NCI-H2171 (cell line): ENCODE data around the gene RSL1D1.
"Not testable (repeated sequence)": the region's sequence is repeated elsewhere in the genome, so short reads cannot be mapped to it uniquely, and the experiment has no call there.

Experiments
- DNase-seq: peaks from one replicate; lab custom pipeline; 2025; lab: John Stamatoyannopoulos, UW

The RSL1D1 gene

DNA sequence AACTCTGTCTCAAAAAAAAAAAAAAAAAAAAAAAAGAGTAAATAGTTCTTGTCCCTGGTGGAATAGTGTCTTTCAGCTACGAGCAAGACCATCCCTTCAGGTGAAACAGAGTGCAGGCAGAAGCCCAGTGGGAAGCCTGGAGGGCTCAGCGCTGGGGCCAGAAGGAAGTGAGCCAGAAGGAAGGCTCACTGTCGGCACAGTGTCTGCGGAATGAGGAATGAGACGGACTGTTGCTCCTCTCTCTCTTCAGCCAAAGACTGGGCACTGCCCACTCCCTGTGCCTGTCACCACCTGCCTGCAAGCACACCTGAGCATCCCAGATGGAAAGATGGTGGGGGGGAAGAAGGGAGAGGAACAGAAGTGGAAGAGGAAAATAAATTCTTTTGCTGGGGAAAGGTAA is 7.5 kb downstream of the RSL1D1 start:
- no peak for DNase-seq

DNA sequence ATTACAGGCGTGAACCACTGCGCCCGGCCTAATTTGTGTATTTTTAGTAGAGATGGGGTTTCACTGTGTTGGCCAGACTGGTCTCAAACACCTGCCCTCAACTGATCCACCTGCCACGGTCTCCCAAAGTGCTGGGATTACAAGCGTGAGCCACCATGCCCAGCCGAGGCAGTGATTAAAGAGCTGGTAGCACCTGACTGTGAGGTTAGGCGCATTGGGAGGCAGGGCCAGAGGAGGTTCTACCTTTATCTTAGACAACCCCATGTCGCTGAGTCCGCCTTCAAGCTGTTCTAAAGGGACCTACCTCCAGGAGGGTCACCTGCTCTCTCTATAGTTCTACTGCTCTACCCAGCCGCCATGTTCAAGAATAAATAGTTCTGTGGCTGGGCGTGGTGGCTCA is 8.1 kb downstream of the RSL1D1 start:
- no peak for DNase-seq

DNA sequence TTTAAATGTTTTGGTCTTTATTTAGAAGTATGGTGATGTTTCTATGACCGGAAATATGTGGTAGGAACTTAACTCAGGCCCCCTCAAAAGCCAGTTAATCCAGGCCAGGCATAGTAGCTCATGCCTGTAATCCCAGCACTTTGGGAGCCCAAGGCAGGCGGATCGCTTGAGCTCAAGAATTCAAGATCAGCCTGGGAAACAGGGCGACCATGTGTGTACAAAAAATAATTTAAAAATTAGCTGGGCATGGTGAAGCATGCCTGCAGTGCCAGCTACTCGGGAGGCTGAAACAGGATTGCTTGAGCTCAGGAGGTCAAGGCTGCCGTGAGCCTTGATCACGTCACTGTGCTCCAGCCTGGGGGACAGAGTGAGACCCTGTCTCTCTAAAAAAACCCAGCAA is 10.3 kb downstream of the RSL1D1 start:
- DNase-seq: no peak

DNA sequence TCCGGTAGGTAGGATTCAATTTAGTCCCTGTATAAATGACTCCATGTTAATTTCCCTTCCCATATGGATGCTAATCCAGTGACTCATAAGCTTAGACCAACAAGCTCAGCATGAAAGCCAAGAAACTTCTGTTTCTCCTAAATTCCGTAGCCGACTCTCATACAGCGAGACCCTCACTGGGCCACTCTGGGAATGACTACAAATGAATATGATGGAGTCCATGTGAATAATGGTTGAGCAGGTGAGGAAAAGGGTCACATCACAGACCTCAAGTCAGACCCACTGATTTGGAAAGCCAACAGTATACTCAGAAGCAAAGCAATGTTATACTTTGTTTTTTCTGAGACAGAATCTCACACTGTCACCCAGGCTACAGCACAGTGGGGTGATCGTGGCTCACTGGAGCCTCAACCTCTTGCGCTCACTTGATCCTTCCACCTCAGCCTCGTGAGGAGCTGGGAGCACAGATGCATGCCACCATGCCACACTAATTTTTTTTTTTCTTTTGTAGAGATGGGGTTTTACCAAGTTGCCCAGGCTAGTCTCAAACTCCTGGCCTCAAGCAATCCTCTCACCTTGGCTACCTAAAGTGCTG is 14.6 kb downstream of the RSL1D1 start:
- no peak for DNase-seq

DNA sequence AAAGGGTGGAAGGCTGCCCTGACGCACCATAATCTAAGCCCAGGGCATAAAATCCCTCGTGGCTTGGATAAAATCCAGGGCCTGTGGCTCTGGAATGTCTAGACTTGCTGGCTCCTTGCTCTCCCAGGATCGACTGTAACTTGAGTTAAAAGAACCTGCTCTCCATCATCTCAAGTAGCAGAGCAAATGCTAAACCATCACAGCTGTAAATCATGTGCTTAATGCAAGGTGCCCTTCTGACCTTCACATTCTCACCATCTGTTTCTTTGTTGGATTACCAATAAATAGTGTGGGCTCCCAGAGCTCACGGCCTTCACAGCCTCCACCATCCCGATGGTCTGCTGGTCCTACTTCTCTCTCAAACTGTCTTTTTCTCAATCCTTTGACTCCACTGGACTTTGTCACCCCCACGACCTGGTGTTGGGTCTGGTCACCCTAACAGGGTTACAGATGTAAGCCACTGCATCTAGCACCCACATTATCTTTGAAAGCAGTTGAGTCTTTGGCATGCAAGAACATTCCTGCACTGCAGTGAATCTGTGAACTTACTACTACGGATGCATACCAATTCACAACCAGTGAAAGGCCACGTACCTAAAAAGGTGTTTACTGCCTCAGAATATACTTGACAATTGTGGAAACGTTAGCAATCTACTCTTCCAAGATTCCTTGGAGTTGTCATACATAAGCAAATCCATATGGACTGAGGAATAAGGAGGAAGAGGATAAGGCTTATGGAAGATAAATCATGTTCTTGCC is 15.3 kb downstream of the RSL1D1 start:
- peak; percentile 26 for DNase-seq

DNA sequence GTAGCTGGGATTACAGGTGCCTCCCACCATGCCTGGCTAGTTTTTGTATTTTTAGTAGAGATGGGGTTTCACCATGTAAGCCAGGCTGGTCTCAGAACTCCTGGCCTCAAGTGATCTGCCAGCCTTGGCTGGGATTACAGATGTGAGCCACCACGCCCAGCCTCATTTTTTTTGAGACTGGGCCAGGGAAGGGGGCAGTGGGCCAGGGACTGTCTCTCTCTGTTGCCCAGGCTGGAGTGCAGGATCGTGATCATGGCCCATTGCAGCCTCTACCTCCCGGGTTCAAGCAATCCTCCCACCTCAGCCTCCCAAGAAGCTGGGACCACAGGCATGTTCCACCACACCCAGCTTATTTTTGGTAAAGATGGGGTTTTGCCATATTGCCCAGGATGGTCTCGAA is 16.0 kb downstream of the RSL1D1 start:
- no peak for DNase-seq

DNA sequence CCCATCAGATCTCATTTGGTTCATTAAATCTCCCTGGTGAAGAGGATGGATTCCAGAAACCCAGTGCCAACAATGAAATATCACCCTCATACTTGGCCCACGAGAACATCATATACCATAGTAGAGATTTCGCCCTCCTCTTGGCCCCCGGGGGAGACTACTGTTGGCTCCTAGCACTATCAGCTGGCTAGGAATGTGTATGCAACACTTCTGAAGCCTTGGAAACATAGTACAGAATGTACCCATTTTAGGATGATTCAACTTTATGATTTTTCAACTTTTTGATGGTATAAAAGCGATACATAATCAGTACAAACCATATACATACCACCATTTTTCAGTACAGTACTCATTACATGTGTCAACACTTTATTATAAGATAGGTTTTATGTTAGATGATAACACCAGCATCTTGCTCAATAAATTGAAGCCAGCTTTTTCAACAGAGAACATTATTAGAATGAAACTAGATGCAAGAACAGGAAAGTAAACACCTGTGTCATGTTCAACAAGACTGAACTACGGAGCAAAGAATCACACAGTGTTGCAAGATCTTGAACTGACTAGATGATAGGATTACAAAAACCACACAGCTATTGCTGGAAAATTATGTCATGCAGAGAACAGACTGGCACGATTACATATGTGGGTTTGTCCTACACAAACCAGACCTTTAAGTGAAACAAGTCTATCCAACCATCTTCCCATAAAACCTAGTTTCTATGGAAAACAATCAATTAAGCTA is 17.2 kb downstream of the RSL1D1 start:
- DNase-seq: no peak

DNA sequence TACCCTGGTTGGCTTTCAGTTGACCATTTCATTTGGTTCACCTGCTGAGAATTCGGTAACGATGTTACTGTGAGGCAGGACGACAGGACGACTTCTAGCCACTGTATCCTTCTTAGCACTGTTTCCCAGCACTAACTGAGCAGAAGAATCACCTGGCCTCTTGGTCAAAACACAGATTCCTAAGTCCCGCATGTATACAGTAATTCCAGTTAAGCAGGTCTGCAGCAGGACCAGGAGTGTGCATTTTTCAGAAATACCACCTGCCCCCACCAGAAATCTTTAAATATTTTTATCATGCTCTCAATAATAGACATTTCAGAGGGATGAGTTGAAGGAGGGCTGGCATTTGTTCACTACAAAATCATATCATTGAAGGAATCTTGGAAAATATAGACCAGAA is 22.6 kb downstream of the RSL1D1 start:
- no peak for DNase-seq

DNA sequence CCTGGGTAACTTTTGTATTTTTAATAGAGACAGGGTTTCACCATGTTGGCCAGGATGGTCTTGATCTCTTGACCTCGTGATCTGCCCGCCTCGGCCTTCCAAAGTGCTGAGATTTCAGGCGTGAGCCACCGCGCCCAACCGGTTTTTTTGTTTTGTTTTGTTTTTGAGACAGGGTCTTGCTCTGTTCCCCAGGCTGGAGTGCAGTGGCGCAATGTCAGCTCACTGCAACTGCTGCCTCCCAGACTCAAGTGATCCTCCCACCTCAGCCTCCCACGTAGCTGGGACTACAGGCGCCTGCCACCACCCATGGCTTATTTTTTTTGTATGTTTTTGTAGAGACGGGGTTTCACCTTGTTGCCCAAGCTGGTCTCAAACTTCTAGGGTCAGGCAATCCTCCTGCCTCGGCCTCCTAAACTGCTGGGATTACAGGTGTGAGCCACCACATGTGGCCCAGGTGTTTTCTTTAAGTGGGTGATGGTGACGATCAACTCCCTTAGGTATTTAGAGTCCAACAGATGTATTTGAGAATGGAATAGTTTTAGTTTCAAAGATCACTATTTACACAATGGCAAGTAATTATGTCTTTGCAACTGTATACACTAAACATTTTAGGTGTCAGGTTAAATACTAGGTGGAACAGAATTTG is 25.7 kb downstream of the RSL1D1 start:
- DNase-seq: not testable (repeated sequence)

DNA sequence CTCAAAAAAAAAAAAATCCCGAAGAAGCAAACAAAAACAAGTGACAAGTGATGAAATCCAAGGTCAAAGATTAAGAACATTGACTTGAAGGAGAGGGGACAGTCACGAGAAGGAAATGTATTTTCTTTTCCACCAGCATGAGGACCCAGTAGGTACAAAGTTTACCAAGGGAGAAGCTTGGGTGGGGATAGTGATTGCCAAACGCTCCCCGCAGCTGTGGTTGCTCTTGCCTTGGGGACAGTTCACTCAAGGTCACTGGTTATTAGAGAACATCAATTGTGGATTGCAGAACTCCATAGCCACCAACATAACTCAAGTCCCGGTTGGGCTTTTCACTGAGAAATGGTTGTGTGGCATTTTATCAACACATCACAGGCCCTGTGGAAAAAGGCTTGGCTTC is 27.0 kb downstream of the RSL1D1 start:
- DNase-seq: no peak

DNA sequence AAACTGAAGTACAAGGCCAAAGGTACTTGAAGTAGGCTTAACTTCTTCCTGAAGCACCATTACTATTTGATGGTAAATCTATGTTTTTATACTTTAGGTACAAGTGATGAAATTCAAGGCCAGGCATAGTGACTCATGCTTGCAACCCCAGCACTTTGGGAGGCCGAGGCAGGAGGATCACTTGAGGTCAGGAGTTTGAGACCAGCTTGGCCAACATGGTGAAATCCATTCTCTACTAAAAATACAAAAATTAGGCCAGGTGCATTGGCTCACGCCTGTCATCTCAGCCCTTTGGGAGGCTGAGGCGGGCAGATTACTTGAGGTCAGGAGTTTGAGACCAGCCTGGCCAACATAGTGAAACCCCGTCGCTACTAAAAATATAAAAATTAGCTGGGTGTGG is 27.7 kb downstream of the RSL1D1 start:
- DNase-seq: not testable (repeated sequence)

DNA sequence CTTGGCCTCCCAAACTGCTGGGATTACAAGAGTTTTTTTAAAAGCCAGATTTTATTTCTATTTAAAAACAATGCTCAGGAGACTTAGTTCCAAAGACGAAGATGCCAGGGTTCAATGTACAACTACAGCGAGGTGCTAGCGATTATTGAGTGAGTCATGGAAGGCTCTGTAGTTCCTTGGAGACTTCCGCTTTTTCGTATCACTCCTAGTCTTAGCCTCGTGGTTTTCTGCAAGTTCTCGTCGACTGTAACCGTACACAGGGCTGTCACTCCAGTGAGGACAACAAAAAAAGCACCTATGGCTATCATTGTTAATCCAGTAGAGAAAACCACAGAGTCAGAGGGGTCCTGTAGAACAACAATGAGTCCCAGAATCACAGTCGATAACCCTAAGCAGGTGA is 31.5 kb downstream of the RSL1D1 start:
- DNase-seq: no peak

DNA sequence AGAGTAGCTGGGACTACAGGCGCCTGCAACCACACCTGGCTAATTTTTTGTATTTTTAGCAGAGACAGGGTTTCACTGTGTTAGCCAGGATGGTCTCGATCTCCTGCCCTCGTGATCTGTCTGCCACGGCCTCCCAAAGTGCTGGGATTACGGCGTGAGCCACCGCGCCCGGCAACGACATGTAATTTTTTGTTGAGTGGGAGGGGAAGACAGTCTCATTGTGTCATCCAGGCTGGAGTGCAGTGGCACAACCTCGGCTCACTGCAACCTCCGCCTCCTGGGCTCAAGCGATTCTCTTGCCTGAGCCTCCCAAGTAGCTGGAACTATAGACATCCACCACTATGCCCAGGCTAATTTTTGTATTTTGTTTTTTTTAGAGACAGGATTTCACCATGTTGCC is 32.4 kb downstream of the RSL1D1 start:
- not testable (repeated sequence) for DNase-seq

DNA sequence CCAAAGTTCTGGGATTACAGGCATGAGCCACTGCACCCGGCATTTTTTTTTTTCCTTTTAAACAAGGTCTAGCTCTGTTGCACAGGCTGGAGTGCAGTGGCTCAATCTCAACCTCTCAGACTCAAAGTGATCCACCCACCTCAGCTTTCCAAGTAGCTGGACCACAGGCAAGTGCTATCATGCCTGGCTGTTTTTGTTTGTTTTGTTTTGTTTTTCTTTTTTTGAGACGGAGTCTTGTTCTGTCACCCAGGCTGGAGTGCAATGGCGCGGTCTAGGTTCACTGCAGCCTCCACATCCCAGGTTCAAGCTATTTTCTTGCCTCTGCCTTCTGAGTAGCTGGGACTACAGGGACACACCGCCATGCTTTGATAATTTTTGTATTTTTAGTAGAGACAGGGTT is 35.2 kb downstream of the RSL1D1 start:
- DNase-seq: no peak

DNA sequence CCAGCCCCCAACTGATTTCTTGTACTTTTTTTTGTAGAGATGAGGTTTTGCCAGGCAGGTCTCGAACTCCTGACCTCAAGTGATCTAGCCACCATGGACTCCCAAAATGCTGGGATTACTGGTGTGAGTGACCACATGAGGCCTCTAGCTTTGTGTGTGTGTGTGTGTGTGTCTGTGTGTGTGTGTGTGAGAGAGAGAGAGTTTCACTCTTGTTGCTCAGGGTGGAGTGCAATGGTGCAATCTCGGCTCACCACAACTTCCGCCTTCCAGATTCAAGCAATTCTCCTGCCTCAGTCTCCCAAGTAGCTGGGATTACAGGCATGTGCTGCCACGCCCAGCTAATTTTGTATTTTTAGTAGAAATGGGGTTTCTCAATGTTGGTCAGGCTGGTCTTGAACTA is 36.5 kb downstream of the RSL1D1 start:
- not testable (repeated sequence) for DNase-seq

DNA sequence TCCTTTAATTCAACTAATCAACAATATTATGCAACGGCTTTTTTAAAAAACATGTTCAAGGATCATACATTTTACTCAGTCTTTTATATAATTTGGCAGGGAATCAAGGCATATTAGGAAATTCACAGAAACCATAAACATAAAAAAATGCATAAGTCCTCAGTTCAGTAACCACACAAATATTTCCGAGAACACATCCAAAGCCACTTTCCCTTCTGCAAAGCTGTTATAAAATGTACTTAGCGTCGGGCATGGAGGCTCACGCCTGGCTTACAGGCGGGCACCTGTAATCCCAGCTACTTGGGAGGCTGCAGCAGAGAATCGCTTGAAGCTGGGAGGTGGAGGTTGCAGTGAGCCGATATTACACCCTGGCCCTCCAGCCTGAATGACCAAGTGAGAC is 44.6 kb downstream of the RSL1D1 start:
- DNase-seq: no peak

DNA sequence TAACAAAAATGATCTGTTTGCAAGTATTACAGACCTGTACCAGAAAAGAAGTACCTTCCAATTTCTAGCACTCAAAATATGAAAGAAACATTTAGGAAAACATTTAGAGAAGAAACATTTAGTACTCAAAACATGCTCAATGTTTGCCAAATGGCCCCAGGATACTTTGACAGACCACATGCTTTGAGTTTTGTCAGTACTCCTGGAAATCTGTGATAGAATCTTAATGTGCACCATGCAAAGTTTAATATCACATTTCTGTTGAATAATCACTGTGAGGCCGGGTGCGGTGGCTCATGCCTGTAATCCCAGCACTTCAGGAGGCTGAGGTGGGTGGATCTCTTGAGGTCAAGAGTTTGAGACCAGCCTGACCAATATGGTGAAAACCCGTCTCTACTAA is 45.8 kb downstream of the RSL1D1 start:
- no peak for DNase-seq

DNA sequence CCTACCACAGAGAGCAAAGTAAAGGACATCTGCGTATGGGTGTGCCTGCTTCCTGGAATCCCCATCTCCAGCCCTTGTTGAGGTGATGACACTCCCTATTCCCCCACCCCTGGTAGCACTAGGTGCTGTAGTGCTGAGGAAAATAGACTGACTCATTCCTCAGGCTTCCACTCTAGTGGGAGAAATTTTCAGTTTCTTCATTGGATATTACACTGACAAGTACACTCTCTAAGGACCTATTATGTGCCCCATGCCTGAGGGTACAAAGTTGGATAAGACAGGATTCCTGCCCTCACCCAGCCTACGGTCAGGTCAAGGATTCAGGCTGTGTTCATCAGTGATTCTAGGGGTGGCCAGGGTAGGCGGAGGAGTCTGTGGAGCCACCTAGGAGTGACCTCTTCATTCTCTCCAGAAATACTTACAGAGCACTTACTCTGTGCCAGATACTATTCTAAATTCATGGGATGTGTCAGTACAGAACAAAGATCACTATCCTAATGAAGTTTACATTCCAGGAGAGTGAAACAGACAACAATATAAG is 49.8 kb downstream of the RSL1D1 start:
- no peak for DNase-seq

DNA sequence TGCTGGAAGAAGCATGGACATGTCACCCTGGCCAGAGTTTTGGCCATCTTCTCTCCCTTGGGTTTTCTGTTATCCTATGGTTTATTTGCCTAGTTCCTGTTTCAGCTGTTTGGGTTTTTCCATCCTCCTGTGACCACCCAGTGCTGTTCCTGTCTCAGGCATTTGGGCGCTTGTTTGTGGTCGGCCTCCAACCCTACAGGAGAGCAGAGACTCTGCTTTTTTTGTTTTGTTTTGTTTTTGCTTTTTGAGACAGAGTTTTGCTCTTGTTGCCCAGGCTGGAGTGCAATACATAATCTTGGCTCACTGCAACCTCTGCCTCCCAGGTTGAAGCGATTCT is 51.0 kb downstream of the RSL1D1 start:
- no peak for DNase-seq

DNA sequence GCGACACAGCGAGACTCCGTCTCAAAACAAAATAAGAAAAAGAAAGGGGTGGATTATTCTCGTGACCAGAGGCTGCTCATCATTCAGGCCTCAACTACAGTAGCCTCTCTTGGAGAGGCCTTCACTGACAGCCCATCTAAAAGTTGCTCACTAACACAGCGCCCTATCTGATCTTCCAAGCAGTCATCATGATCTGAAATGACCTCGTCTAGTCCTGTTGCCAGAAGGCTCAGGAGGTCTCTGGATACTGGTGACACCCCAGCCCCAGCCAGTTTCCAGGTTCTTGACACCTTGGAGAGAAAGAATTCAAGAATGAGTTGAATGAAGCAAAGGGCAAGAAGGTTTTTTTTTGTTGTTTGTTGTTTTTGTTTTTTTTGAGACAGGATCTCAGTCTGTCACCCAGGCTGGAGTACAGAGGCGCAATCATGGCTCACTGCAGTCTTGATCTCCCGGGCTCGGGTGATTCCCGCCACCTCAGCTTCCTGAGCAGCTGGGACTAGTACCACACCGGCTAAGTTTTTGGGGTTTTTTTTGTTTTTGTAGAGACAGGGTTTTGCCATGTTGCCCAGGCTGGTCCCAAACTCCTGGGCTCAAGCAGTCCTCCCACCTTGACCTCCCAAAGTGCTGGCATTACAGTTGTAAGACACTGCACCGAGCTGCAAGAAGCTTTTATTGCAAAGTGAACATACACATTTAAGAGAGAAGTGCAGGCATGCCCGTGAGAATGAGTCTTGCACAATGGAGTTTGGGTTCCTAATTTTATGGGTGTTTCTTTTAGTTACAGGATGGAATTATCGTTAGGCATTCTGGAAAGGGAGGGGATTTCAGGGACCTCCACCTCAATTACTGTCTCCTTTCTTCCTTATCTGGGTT is 51.6 kb downstream of the RSL1D1 start:
- DNase-seq: no peak

DNA sequence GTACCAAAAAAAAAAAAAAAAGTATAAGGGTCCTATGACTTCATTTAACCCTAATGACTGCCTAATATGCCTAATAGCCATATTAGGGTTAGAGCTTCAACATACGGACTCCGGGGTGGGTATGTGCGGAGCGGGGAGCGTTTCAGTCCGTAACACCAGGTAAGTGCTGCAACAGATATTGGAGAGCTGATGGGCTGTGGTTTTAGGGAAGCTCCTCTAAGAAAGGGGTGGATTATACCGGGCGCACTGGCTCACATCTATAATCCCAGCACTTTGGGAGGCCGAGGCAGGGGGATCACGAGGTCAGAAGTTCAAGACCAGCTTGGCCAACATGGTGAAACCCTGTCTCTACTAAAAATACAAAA is 52.3 kb downstream of the RSL1D1 start:
- DNase-seq: no peak

DNA sequence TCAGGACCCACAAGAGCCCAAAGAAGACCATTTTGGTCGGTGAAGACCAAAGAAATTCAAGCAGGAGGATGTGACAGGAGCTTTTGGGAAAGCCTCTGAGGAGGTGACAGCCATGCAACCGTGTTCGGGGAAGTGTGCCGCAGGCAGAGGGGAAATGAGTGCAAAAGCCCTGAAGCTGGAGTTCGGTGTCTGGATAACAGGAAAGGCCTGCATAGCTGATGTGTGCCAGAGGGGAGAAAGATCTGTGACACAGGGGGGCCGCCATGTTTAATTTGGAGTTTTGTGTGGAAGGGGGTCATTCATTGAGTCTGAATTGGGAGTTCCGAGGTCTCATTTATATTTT is 53.4 kb downstream of the RSL1D1 start:
- DNase-seq: no peak
